OCI-LY1 (cell line): ENCODE data around the gene FFAR2.

Experiments
- H2AFZ ChIP-seq: fragments of 200-600 bp; sonication (generic), shearing (Covaris generic); 2 replicates; pipeline ENCODE4 v1.6.0; 2014; ENCODE audit warnings: antibody characterized with exemption, mild to moderate bottlenecking, low read length
- H3F3A ChIP-seq: fragments of 200-600 bp; sonication (generic), shearing (Covaris generic); 2 replicates; pipeline ENCODE4 v1.6.0; 2014; ENCODE audit warnings: mild to moderate bottlenecking, antibody characterized with exemption, low read length, moderate library complexity; ENCODE audit not compliant: insufficient read depth
- H3K27ac ChIP-seq: fragments of 200-600 bp; sonication (generic); 2 replicates; pipeline ENCODE4 v1.5.1; 2014; ENCODE audit warnings: low read length, mixed run types, mild to moderate bottlenecking, low read depth; ENCODE audit not compliant: poor library complexity, severe bottlenecking
- H3K27me3 ChIP-seq: fragments of 200-600 bp; sonication (generic); 2 replicates; pipeline ENCODE4 v1.6.0; 2014; ENCODE audit warnings: antibody characterized with exemption, mild to moderate bottlenecking, low read length, moderate library complexity; ENCODE audit not compliant: insufficient read depth
- H3K36me3 ChIP-seq: fragments of 200-600 bp; sonication (generic); 2 replicates; pipeline ENCODE4 v1.6.1; 2014; ENCODE audit warnings: mild to moderate bottlenecking, antibody characterized with exemption, low read length, moderate library complexity, mixed read lengths; ENCODE audit not compliant: insufficient read depth
- H3K4me1 ChIP-seq: fragments of 200-600 bp; sonication (generic); 2 replicates; pipeline ENCODE4 v1.5.1; 2014; ENCODE audit warnings: mild to moderate bottlenecking, low read length, moderate library complexity; ENCODE audit not compliant: insufficient read depth, severe bottlenecking
- H3K4me2 ChIP-seq: fragments of 200-600 bp; sonication (generic), shearing (Covaris generic); 2 replicates; pipeline ENCODE4 v1.6.1; 2014; ENCODE audit warnings: low read length
- H3K4me3 ChIP-seq: fragments of 200-600 bp; sonication (generic); 2 replicates; pipeline ENCODE4 v1.5.1; 2014; ENCODE audit warnings: low read length, low read depth, mild to moderate bottlenecking, mixed read lengths; ENCODE audit not compliant: poor library complexity, severe bottlenecking
- H3K79me2 ChIP-seq: fragments of 200-600 bp; shearing (Covaris generic); 2 replicates; pipeline ENCODE4 v1.6.1; 2016; ENCODE audit warnings: mixed run types, low read length, mixed read lengths; ENCODE audit not compliant: insufficient read depth
- H3K9ac ChIP-seq: fragments of 200-600 bp; sonication (generic), shearing (Covaris generic); 2 replicates; pipeline ENCODE4 v1.6.1; 2014; ENCODE audit warnings: mild to moderate bottlenecking, low read length, mixed read lengths
- H3K9me2 ChIP-seq: fragments of 200-600 bp; sonication (generic), shearing (Covaris generic); 2 replicates; pipeline ENCODE4 v1.6.1; 2014; ENCODE audit warnings: low read depth, mild to moderate bottlenecking, low read length, mixed read lengths
- H3K9me3 ChIP-seq: fragments of 200-600 bp; shearing (Covaris generic); 2 replicates; pipeline ENCODE4 v1.6.1; 2014; ENCODE audit warnings: low read length, mixed read lengths
- H4K20me1 ChIP-seq: fragments of 200-600 bp; sonication (generic), shearing (Covaris generic); 2 replicates; pipeline ENCODE4 v1.6.0; 2016; ENCODE audit warnings: mild to moderate bottlenecking, low read length; ENCODE audit not compliant: insufficient read depth
- CTCF ChIP-seq: fragments of 200-600 bp; sonication (generic), shearing (Covaris generic); IDR thresholded peaks from 2 replicates; pipeline ENCODE4 v1.5.1; 2017; ENCODE audit warnings: mild to moderate bottlenecking, antibody characterized with exemption, low read length, moderate library complexity, mixed read lengths
- EZH2 ChIP-seq: fragments of 200-600 bp; sonication (generic), shearing (Covaris generic); IDR thresholded peaks from 2 replicates; pipeline ENCODE4 v1.8.0; 2017; ENCODE audit warnings: borderline replicate concordance, mixed run types, mild to moderate bottlenecking, antibody characterized with exemption, low read length, moderate library complexity, mixed read lengths

The FFAR2 gene

DNA sequence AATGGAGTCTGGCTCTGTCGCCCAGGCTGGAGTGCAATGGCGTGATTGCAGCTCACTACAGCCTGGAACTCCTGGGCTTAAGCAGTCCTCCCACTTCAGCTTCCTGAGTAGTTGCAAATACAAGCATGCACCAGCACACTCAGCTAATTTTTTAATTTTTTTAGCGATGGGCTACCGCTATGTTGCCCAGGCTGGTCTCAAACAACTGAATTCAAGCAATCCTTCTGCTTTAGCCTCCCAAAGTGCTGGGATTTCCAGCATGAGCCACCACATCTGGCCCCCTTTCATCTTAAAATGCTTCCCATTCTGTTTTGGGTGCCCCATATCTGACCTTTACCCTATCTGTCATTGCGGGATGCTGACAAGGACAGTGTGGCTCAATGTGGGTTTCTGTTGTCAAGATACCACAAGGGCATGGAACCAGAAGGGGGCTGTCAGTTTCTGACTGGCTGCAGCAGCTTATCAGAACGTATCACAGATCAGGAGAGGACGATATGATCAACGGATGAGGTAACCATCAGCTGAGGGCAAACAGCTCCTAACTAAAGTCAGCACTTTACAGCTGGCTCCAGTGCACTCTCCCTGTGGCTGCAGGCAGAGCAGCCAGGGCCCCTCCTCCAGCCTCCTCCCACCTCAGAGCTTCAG lies 44.8 kb upstream of the FFAR2 start:
- Histone ChIP-seq H3K79me2 (no peaks in the 10 kb centered on the region), H3K36me3 (no peaks in the 10 kb centered on the region), H2AFZ (no peak overlapping the region), H3K9me3 (no peaks in the 10 kb centered on the region), H3F3A (no peaks in the 10 kb centered on the region), H3K9me2 (no peaks in the 10 kb centered on the region), H3K4me1 (no peaks in the 10 kb centered on the region), H3K4me3 (no peak overlapping the region), H3K27me3 (peaks cover 5% of the 10 kb centered on the region; the same call in 1 of the 2 replicates), H3K4me2 (no peak overlapping the region), H4K20me1 (no peaks in the 10 kb centered on the region), H3K9ac (no peak overlapping the region), H3K27ac (no peak overlapping the region)
- TF ChIP-seq EZH2 = no peak
- TF ChIP-seq CTCF = no peak

DNA sequence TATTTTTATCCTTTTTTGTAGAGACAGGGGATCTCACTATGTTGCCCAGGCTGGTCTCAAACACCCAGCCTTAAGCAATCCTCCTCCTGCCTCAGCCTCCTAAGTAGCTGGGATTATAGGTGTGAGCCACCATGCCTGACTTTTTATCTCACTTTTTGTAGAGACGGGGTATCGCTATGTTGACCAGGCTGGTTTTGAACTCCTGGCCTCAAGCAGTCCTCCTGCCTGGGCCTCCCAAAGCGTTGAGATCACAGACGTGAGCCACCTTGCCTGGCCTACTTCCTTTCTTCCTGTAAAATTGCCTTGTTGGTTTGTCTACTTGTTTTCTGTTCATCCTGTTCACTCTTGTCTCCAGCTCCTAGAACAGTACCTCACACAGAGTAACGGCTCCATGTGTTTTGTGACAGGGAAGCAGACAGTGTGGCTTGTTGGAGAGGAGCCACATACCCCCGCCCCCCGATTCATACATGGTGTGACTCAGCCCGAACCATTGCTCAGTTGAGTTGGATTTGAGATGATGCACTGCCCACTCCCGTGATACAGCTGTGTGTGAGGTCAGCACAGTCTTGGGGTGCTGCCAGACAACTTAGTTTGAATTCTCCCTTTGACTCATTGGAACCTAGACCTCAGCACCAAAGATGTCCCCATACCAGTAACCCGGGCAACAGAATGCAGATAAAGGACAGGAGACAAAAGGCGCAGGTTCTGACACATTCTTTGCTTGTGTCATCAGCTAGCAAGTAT lies 43.0 kb upstream of the FFAR2 start:
- Histone ChIP-seq H3K4me1 (no peaks in the 10 kb centered on the region), H3K27ac (no peak overlapping the region), H3K4me3 (no peak overlapping the region), H3F3A (no peaks in the 10 kb centered on the region), H2AFZ (no peak overlapping the region), H3K9me2 (no peaks in the 10 kb centered on the region), H3K4me2 (no peak overlapping the region), H3K9me3 (no peaks in the 10 kb centered on the region), H3K79me2 (no peaks in the 10 kb centered on the region), H3K27me3 (peaks cover 7% of the 10 kb centered on the region; the same call in 1 of the 2 replicates), H3K36me3 (no peaks in the 10 kb centered on the region), H3K9ac (no peak overlapping the region), H4K20me1 (no peaks in the 10 kb centered on the region)
- TF ChIP-seq CTCF (no peak), EZH2 (no peak)

- H3K4me3 ChIP-seq = no peak overlapping the region
- no peaks in the 10 kb centered on the region for H4K20me1 ChIP-seq
- H3K9ac ChIP-seq = no peak overlapping the region
- peaks cover 10% of the 10 kb centered on the region; the same call in 1 of the 2 replicates for H3K27me3 ChIP-seq
- no peaks in the 10 kb centered on the region for H3F3A ChIP-seq
- H3K27ac ChIP-seq = no peak overlapping the region
- no peaks in the 10 kb centered on the region for H3K4me1 ChIP-seq
- H3K9me2 ChIP-seq = no peaks in the 10 kb centered on the region
- H3K9me3 ChIP-seq = no peaks in the 10 kb centered on the region
- H3K79me2 ChIP-seq = no peaks in the 10 kb centered on the region
- no peak overlapping the region for H3K4me2 ChIP-seq
- no peak overlapping the region for H2AFZ ChIP-seq
- TF ChIP-seq CTCF (no peak), EZH2 (no peak)
- H3K36me3 ChIP-seq = no peaks in the 10 kb centered on the region
Observed at GRCh38 chr19:35407619-35408018, 40.4 kb upstream of the FFAR2 start.
